SK-N-DZ (cell line): ENCODE results near the gene ADNP2.

Experiments used
- DNase-seq: peaks from one replicate; pipeline ENCODE4 v3.0.0-alpha.2; 2015; ENCODE audit warnings: low spot score

The ADNP2 gene

GRCh38 chr18:80105369-80106167 is 3.5 kb upstream of the ADNP2 start:
- DNase-seq: no peak

- DNase-seq: no peak
Measured at GRCh38 chr18:80106482-80107051, 2.5 kb upstream of the ADNP2 start.

- DNase-seq: no peak
Measured at GRCh38 chr18:80107426-80107825, 1.6 kb upstream of the ADNP2 start.

GRCh38 chr18:80108121-80108536 is 933 bp upstream of the ADNP2 start:
- no peak for DNase-seq

GRCh38 chr18:80109676-80110078 is 615 bp downstream of the ADNP2 start:
- peak; percentile 65 for DNase-seq

- DNase-seq: peak; percentile 57
Measured at GRCh38 chr18:80112624-80113248, 3.7 kb downstream of the ADNP2 start.

- DNase-seq: no peak
Measured at GRCh38 chr18:80115035-80115434, 6.0 kb downstream of the ADNP2 start.

GRCh38 chr18:80119111-80119510 is 10.0 kb downstream of the ADNP2 start:
- no peak for DNase-seq

GRCh38 chr18:80120932-80121331 is 11.9 kb downstream of the ADNP2 start:
- DNase-seq: no peak

GRCh38 chr18:80124131-80124530 is 15.1 kb downstream of the ADNP2 start:
- no peak for DNase-seq

GRCh38 chr18:80126797-80127196 is 17.7 kb downstream of the ADNP2 start:
- DNase-seq: no peak

- no peak for DNase-seq
Measured at GRCh38 chr18:80127635-80128034, 18.6 kb downstream of the ADNP2 start.

GRCh38 chr18:80129672-80130367 is 20.8 kb downstream of the ADNP2 start:
- DNase-seq: no peak

GRCh38 chr18:80130555-80130954 is 21.5 kb downstream of the ADNP2 start:
- DNase-seq: no peak

- DNase-seq: no peak
Measured at GRCh38 chr18:80132180-80132812, 23.2 kb downstream of the ADNP2 start.

GRCh38 chr18:80133124-80133523 is 24.1 kb downstream of the ADNP2 start:
- DNase-seq: no peak

- DNase-seq: no peak
Measured at GRCh38 chr18:80135136-80135535, 26.1 kb downstream of the ADNP2 start.

- DNase-seq: no peak
Measured at GRCh38 chr18:80136679-80137078, 27.6 kb downstream of the ADNP2 start.

- DNase-seq: no peak
Measured at GRCh38 chr18:80137137-80137536, 28.1 kb downstream of the ADNP2 start.

- no peak for DNase-seq
Measured at GRCh38 chr18:80137976-80138375, 28.9 kb downstream of the ADNP2 start.

- DNase-seq: no peak
Measured at GRCh38 chr18:80140455-80140985, 31.5 kb downstream of the ADNP2 start.

GRCh38 chr18:80143881-80144280 is 34.8 kb downstream of the ADNP2 start:
- DNase-seq: no peak
